Inflammatory macrophage treated with lipopolysaccharide for 4 hours (primary cell): Measurements from ENCODE around the gene PI4KA.
"Not testable (repeated sequence)": the region's sequence is repeated elsewhere in the genome, so short reads cannot be mapped to it uniquely, and the experiment has no call there.

ENCODE experiments used
- DNase-seq: peaks from one replicate; pipeline ENCODE4 v3.0.0-alpha.2; 2020

Gene PI4KA

GRCh38 chr22:20662524-20663036 lies 196.0 kb downstream of the PI4KA start:
- not testable (repeated sequence) for DNase-seq

GRCh38 chr22:20661473-20661872 lies 197.1 kb downstream of the PI4KA start:
- DNase-seq: no peak

- no peak for DNase-seq
Observed at GRCh38 chr22:20660441-20661054, 198.1 kb downstream of the PI4KA start.

GRCh38 chr22:20659920-20660319 lies 198.7 kb downstream of the PI4KA start:
- no peak for DNase-seq

GRCh38 chr22:20659258-20659657 lies 199.4 kb downstream of the PI4KA start:
- no peak for DNase-seq

GRCh38 chr22:20658433-20659222 lies 200.0 kb downstream of the PI4KA start:
- no peak for DNase-seq

GRCh38 chr22:20657963-20658362 lies 200.6 kb downstream of the PI4KA start:
- DNase-seq: no peak
